ENCODE data around the gene SLC4A1AP. TPM values are rescaled to one million over a fixed set of nuclear protein-coding genes. Genes with fewer than 3 reads are reported as not detected.

SLC4A1AP gene
- total and polyA plus RNA-seq, 9 of the 15 experiments (the other 6 are each of a cell fraction or from before 2014, with no cell fraction given): 8.1 to 40.5 (median 35.3) TPM

- DNase-seq (ENCODE audit: extremely low read depth in 1 of 4, low spot score in 3 of 4) (no peak), FAIRE-seq (no peak), ATAC-seq (no peak)
- Histone ChIP-seq H3K79me2 (ENCODE audit: control insufficient read depth, insufficient read depth, low read length) (no peaks in the 10 kb centered on the region), H2AFZ (ENCODE audit: low read depth, low read length) (no peak overlapping the region), H3K4me3 (no peak overlapping the region), H3K27me3 (ENCODE audit: control insufficient read depth in 2 of 2, insufficient read depth in 2 of 2, low read length in 2 of 2) (no peaks in the 10 kb centered on the region), H3K4me1 (replicated peaks in 1 of 2; ENCODE audit: control insufficient read depth in 2 of 2, insufficient read depth in 2 of 2, low read length in 2 of 2) (peaks cover 0 to 6% of the 10 kb centered on the region in 2 experiments; a peak in 3 of 5 replicates), H3K9ac (ENCODE audit: insufficient read depth in 1 of 2, low read depth in 2 of 2, low read length in 2 of 2) (no peak overlapping the region), H3K4me2 (ENCODE audit: insufficient read depth, low read length) (no peak overlapping the region), H3K36me3 (ENCODE audit: control insufficient read depth, insufficient read depth, low read length) (peaks cover 93% of the 10 kb centered on the region), H3K27ac (ENCODE audit: extremely low read depth, low read depth, low read length) (no peak overlapping the region), H4K20me1 (replicated peaks; ENCODE audit: control insufficient read depth, insufficient read depth, low read length) (no peaks in the 10 kb centered on the region; the same call in 1 of the 2 replicates), H3K9me1 (ENCODE audit: control insufficient read depth, insufficient read depth, low read length) (no peaks in the 10 kb centered on the region), H3K9me3 (replicated peaks; ENCODE audit: control insufficient read depth, insufficient read depth, low read depth, low read length) (no peaks in the 10 kb centered on the region)
- POLR2A ChIA-PET: interaction anchor here (1.2 to 1.9 kb wide), 2 partner anchors 13 to 15 kb away, joined by 3 to 5 read pairs; partner anchors contain the start of genes SLC4A1AP and SUPT7L
- 66% methylated on average over 4 of the region's 4 CpGs for WGBS (ENCODE audit: insufficient coverage, low coverage, missing lambda C conversion rate)
- intact Hi-C loops (cut with micrococcal nuclease) (no loop called here), in situ Hi-C loops (cut with MboI) (no loop called here)
- TF ChIP-seq ZNF175 (CRISPR knock-in tag; IDR thresholded peaks at IDR 0.05; ENCODE audit: low read depth) (no peak), MBD1 (CRISPR knock-in tag; IDR thresholded peaks at IDR 0.05) (no peak), U2AF2 (optimal IDR thresholded peaks at IDR 0.05; ENCODE audit: low read depth, low read length) (no peak), CXXC5 (CRISPR knock-in tag; IDR thresholded peaks at IDR 0.05) (no peak), SMARCB1 (IDR thresholded peaks at IDR 0.05; ENCODE audit: insufficient read length, low read depth) (no peak), GABPA (tag; conservative IDR thresholded peaks at IDR 0.05; ENCODE audit: low read depth) (no peak), TOE1 (IDR thresholded peaks at IDR 0.05; ENCODE audit: borderline replicate concordance) (no peak), TOE1 (CRISPR knock-in tag; IDR thresholded peaks at IDR 0.05; ENCODE audit: borderline replicate concordance, low read depth) (no peak), ZNF785 (CRISPR knock-in tag; IDR thresholded peaks at IDR 0.05) (no peak), SIN3B (IDR thresholded peaks at IDR 0.05; ENCODE audit: low read depth) (no peak), BCL6 (CRISPR knock-in tag; IDR thresholded peaks at IDR 0.05) (no peak), ZKSCAN1 (IDR thresholded peaks at IDR 0.05; ENCODE audit: low read depth, low read length) (no peak), FOS (IDR thresholded peaks at IDR 0.05; ENCODE audit: extremely low read depth, insufficient read length) (no peak), THRA (IDR thresholded peaks at IDR 0.05) (no peak), FOSL1 (tag; conservative IDR thresholded peaks at IDR 0.05) (no peak)
- TF ChIP-seq, protein P1, sequence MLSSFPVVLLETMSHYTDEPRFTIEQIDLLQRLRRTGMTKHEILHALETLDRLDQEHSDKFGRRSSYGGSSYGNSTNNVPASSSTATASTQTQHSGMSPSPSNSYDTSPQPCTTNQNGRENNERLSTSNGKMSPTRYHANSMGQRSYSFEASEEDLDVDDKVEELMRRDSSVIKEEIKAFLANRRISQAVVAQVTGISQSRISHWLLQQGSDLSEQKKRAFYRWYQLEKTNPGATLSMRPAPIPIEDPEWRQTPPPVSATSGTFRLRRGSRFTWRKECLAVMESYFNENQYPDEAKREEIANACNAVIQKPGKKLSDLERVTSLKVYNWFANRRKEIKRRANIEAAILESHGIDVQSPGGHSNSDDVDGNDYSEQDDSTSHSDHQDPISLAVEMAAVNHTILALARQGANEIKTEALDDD (IDR thresholded peaks at IDR 0.05): no peak
- no TSS peak for BruUV-seq (replicated peaks)
- CTCF ChIA-PET (ENCODE audit: low intra/inter-chr PET ratio): interaction anchor here (0.6 kb wide), 1 partner anchor 481 kb away, joined by 3 read pairs; no protein-coding TSS in a partner anchor
These were observed 12.6 kb upstream of the SLC4A1AP start for GRCh38 chr2:27651056-27651455.
